ENCODE measurements around the gene EEFSEC. TPM values are rescaled to one million over a fixed set of nuclear protein-coding genes. Genes with fewer than 3 reads are reported as not detected.

EEFSEC gene
- total and polyA plus RNA-seq, 4 donors, result 9.8 to 20.1 (median 11.6) TPM

DNA sequence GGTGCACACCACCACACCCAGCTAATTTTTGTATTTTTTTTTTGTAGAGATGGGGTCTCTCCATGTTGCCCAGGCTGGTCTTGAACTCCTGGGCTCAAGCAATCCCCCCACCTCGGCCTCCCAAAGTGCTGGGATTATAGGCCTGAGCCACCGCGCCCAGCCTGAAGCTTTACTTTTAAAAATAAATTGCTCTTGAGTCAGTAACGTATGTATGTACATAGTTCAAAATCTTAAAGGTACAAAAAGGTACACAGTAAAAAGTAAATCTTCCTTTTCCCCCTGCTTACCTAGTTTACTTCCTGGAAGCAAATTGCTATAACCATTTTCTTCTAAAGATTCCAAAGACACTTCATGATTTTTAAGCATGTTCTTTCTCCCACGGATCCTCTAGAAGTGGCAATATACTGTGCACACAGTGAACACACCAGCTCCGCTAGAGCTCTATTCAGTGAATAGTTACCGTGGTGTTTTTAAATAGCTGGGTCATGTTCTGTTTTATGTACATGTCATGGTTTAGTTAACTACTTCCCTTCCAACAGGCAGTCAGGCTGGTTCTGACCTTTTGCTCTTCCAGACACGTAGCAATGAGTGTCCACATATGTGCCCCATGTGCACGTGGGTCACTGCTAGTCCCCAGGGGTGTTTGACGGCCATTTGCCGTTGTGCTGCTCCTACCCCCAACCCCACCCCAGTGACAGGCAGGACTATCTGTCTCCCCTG lies 82.1 kb downstream of the EEFSEC start:
- Histone ChIP-seq H3K9me3 (ENCODE audit: control insufficient read depth in 4 of 4, insufficient read depth in 3 of 4, low read length in 3 of 4) (no peaks in the 10 kb centered on the region), H3K27ac (ENCODE audit: low read depth in 1 of 2, low read length in 1 of 2) (no peak overlapping the region), H3K4me3 (no peak overlapping the region), H3K9ac (ENCODE audit: insufficient read depth in 1 of 2, low read length in 2 of 2) (no peak overlapping the region), H3K4me1 (ENCODE audit: control insufficient read depth in 5 of 5, insufficient read depth in 5 of 5, low read length in 5 of 5) (peaks cover 5 to 31% (median 22%) of the 10 kb centered on the region in 5 donors), H3K27me3 (ENCODE audit: control insufficient read depth in 3 of 3, insufficient read depth in 3 of 3, low read length in 2 of 3) (no peaks in the 10 kb centered on the region), H3K36me3 (ENCODE audit: control insufficient read depth in 4 of 4, insufficient read depth in 4 of 4, low read length in 4 of 4) (no peaks in the 10 kb centered on the region)
- TF ChIP-seq, protein P1, sequence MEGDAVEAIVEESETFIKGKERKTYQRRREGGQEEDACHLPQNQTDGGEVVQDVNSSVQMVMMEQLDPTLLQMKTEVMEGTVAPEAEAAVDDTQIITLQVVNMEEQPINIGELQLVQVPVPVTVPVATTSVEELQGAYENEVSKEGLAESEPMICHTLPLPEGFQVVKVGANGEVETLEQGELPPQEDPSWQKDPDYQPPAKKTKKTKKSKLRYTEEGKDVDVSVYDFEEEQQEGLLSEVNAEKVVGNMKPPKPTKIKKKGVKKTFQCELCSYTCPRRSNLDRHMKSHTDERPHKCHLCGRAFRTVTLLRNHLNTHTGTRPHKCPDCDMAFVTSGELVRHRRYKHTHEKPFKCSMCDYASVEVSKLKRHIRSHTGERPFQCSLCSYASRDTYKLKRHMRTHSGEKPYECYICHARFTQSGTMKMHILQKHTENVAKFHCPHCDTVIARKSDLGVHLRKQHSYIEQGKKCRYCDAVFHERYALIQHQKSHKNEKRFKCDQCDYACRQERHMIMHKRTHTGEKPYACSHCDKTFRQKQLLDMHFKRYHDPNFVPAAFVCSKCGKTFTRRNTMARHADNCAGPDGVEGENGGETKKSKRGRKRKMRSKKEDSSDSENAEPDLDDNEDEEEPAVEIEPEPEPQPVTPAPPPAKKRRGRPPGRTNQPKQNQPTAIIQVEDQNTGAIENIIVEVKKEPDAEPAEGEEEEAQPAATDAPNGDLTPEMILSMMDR (IDR thresholded peaks at IDR 0.05; ENCODE audit: control extremely low read depth, extremely low read depth), result no peak
- DNase-seq, result peak in 2 of 3 donors; percentile 27 to 44
- WGBS, 2 donors, result 76 to 81% methylated on average over 11 of the region's 11 CpGs
- no peak for ATAC-seq (ENCODE audit: insufficient read depth, low FRiP score)

GRCh38 chr3:128236657-128237056 lies 83.4 kb downstream of the EEFSEC start:
- Histone ChIP-seq H3K4me1 (ENCODE audit: control insufficient read depth in 5 of 5, insufficient read depth in 5 of 5, low read length in 5 of 5) (peaks cover 3 to 25% (median 17%) of the 10 kb centered on the region in 5 donors), H3K27ac (ENCODE audit: low read depth in 1 of 2, low read length in 1 of 2) (no peak overlapping the region), H3K9ac (ENCODE audit: insufficient read depth in 1 of 2, low read length in 2 of 2) (no peak overlapping the region), H3K27me3 (ENCODE audit: control insufficient read depth in 3 of 3, insufficient read depth in 3 of 3, low read length in 2 of 3) (no peaks in the 10 kb centered on the region), H3K4me3 (no peak overlapping the region), H3K36me3 (ENCODE audit: control insufficient read depth in 4 of 4, insufficient read depth in 4 of 4, low read length in 4 of 4) (no peaks in the 10 kb centered on the region), H3K9me3 (ENCODE audit: control insufficient read depth in 4 of 4, insufficient read depth in 3 of 4, low read length in 3 of 4) (no peaks in the 10 kb centered on the region)
- no peak for DNase-seq
- WGBS, 2 donors, result 72 to 73% methylated on average over 8 of the region's 8 CpGs
- TF ChIP-seq, protein P1 (IDR thresholded peaks at IDR 0.05; ENCODE audit: control extremely low read depth, extremely low read depth), result no peak
- ATAC-seq (ENCODE audit: insufficient read depth, low FRiP score), result no peak

- H3K9ac ChIP-seq (ENCODE audit: insufficient read depth in 1 of 2, low read length in 2 of 2), result no peak overlapping the region
- H3K4me3 ChIP-seq, result no peak overlapping the region
- DNase-seq (peak in 2 of 3 donors; percentile 9 to 27), ATAC-seq (ENCODE audit: insufficient read depth, low FRiP score) (no peak)
- WGBS, 2 donors, result 67 to 75% methylated on average over 3 of the region's 3 CpGs
- TF ChIP-seq, protein P1 (IDR thresholded peaks at IDR 0.05; ENCODE audit: control extremely low read depth, extremely low read depth), result no peak
- peaks cover 2 to 16% (median 12%) of the 10 kb centered on the region in 5 donors for H3K4me1 ChIP-seq (ENCODE audit: control insufficient read depth in 5 of 5, insufficient read depth in 5 of 5, low read length in 5 of 5)
- no peaks in the 10 kb centered on the region for H3K36me3 ChIP-seq (ENCODE audit: control insufficient read depth in 4 of 4, insufficient read depth in 4 of 4, low read length in 4 of 4)
- no peaks in the 10 kb centered on the region for H3K9me3 ChIP-seq (ENCODE audit: control insufficient read depth in 4 of 4, insufficient read depth in 3 of 4, low read length in 3 of 4)
- H3K27ac ChIP-seq (ENCODE audit: low read depth in 1 of 2, low read length in 1 of 2), result no peak overlapping the region
- H3K27me3 ChIP-seq (ENCODE audit: control insufficient read depth in 3 of 3, insufficient read depth in 3 of 3, low read length in 2 of 3), result no peaks in the 10 kb centered on the region
Observed at GRCh38 chr3:128237348-128238183, 84.3 kb downstream of the EEFSEC start.

Data from lung (tissue), 12 donors.